ENCODE measurements around the gene FOXJ1.
"Not testable (repeated sequence)": the region's sequence is repeated elsewhere in the genome, so short reads cannot be mapped to it uniquely, and the experiment has no call there.

FOXJ1 gene

GRCh38 chr17:76141212-76142038 lies at the start of gene FOXJ1:
Gene FOXJ1, minus strand, starts transcription at chr17:76141245. Its CDS starts 850 bp downstream, at chr17:76140395.
- peak; percentile 79 for DNase-seq (ENCODE audit: low read depth, low spot score)

- no peak for DNase-seq (ENCODE audit: low read depth, low spot score)
Measured at GRCh38 chr17:76189741-76190140, 48.7 kb upstream of the FOXJ1 start.

- no peak for DNase-seq (ENCODE audit: low read depth, low spot score)
Measured at GRCh38 chr17:76189247-76189646, 48.2 kb upstream of the FOXJ1 start.

DNA sequence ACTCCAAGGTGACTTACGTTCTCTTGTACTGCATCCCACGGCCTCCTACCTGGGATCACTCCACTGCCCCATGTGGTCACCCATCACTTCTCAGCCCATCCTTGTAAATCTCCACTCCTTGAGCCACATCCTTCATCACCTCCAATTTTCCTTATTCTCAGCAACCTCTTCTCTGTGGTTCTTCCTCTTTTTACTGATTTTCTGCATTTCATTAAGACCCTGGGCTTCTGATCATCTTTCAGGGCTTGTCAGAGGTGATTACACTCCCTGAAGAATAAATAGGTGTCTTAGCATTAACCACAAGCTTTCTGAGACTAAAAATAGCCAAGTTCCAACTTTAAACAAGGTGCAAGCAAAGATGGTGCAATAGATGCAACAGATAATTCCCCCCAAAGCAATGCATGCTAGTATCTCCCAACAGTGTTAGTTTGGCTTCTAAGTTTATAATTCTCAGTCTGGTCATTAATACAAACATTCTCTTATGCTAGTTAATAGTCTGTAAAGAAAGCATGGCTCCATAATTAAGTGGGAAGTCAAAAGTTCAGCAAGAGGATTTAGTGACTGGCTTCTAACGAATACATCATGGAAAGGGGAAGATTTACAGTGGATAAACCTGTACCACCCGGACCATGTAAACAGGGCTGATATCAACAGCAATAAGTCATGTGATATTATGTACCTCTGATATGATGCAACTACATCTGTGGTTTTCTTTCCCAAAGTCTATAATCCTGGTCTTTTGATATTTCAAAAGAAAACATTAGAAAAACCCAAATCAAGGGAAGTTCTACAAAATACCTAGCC lies 47.4 kb upstream of the FOXJ1 start:
- DNase-seq (ENCODE audit: low read depth, low spot score) = no peak

DNA sequence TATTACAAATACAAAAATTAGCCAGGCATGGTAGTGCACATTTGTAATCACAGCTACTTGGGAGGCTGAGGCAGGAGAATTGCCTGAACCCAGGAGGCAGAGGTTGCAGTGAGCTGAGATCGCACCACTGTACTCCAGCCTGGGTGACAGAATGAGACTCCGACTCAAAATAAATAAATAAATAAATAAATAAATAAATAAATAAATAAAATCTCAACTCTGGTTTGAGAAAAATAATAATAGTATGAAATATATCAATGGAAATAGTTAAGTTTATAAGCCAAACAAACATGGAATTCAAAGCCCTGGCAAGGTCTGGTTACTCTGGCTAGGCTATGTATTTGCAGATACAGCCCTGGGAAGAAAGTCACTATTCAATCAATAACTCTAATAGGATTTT lies 45.7 kb upstream of the FOXJ1 start:
- not testable (repeated sequence) for DNase-seq (ENCODE audit: low read depth, low spot score)

- DNase-seq (ENCODE audit: low read depth, low spot score) = no peak
Measured at GRCh38 chr17:76184290-76184689, 43.2 kb upstream of the FOXJ1 start.

- DNase-seq (ENCODE audit: low read depth, low spot score) = peak; percentile 91
Measured at GRCh38 chr17:76182016-76182764, 41.1 kb upstream of the FOXJ1 start.

- no peak for DNase-seq (ENCODE audit: low read depth, low spot score)
Measured at GRCh38 chr17:76179496-76180467, 38.7 kb upstream of the FOXJ1 start.

DNA sequence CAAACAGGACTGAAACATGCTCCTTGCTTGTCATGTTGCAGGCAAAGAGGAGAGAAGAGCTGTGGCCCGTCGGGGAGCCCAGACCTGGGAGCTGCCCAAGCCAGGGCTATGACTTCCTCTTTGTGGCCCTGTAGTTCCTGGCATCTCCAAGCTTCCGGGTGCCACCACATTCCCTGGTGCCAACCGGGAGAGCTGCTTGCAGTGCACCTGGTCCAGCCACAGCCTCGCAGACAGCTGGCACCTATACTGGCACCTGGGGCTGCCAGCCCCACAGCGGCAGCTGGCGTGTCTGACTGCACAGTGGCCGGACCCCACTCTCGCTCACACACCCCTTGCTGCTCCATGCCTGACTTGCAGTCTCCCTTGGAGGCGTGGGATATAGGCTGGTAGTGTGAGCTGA lies 37.1 kb upstream of the FOXJ1 start:
- no peak for DNase-seq (ENCODE audit: low read depth, low spot score)

DNA sequence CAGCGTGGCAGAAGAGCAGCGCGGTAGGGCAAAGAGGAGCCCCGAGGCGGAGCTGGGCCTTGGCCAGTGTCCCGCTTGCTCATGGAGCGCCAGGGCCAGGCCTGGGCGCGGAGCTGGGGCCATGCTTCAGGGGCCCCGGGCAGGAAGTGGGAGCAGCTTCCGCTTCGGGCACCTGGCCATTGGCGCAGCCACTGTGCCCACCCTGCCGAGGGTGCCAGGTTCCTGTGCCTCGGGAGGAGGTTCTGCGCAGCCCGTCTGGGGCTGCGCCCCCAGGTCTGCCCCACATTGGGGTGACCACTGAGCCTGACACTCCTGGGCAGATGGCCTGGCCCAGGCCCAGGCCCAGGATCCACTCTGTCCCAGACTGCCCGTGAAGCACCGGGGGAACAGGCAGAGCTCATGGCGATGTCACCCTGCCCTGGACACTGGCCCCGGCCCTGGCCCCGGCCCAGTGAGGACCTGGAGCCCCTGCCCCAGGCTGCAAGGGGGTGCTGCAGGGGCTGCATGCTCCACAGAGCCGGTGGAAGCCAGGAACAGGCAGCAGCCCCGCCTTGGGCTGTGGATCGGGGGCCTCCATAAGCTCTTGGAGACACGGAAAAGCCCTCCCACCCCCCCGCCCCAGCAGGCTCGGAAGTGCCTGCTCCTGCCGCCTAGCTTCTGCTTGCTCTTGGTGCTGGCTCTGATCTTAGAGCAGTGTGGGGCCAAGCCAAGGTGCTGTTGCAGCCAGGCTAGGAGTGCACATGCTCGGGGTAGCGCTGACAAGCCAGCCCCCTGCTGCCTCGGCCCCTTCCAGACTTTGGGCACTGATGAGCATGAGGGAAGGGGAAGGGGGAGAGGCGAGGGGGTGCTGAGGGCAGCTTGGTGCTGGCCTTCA lies 35.9 kb upstream of the FOXJ1 start:
- no peak for DNase-seq (ENCODE audit: low read depth, low spot score)

DNA sequence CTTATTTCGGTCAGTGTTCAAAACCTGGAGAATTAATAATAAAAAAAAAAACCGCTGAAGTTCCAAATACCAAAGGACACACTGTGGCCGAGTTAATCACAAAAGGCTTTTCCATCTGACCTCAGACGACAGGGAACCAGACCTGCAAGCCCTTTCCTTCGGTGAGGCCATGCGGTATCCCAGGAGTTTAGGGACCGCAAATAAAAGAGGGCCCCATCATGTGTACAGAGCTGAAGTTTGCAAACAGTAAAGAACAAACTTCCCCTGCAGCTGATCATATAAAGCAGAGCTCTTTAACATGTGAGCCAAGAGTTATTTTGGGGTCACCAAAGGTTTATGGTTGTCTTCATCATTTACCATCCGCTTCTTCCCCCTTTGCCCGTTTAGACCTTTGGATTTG lies 33.0 kb upstream of the FOXJ1 start:
- no peak for DNase-seq (ENCODE audit: low read depth, low spot score)

DNA sequence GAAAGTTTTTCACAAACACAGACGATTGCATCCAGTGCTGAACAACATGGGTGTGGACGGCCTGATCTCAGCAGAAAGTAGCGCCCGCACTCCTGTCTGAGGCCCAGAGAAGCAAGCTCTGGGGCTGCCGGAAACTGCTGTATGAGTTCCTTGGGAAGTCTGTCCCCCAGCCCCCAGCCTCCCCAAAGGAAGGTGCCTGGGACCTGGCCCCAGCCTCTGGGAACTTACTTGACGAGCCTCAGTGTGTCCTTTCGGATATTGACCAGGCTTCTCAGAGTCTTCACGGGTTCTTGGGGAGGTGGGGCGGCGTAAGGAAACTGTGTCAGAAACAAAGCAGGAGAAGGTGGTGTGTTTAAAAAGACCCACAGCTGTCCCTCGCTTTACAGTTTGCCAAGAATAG lies 32.4 kb upstream of the FOXJ1 start:
- no peak for DNase-seq (ENCODE audit: low read depth, low spot score)

- no peak for DNase-seq (ENCODE audit: low read depth, low spot score)
Measured at GRCh38 chr17:76171706-76172105, 30.7 kb upstream of the FOXJ1 start.

GRCh38 chr17:76170114-76170513 lies 29.1 kb upstream of the FOXJ1 start:
- DNase-seq (ENCODE audit: low read depth, low spot score) = no peak

DNA sequence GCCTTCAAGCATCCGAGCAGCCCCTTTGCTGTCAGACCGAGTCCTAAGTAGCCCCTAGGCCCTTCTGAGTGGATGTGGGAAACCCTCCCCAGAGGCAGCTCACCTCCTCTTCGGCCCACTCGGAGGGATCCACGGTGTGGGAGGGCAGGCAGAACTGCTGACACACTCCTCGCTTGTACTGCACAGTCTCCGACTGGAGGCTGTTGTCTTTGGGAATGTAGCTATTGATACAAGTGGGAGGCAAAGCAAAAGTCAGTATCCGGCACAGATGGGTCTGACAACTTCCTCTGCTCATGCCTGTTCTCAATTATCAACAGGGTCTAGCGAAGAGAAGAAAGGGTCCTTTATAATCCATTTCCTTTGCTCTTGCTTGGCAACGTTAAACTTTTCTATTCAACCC lies 25.9 kb upstream of the FOXJ1 start:
- no peak for DNase-seq (ENCODE audit: low read depth, low spot score)

GRCh38 chr17:76166168-76166567 lies 25.1 kb upstream of the FOXJ1 start:
- DNase-seq (ENCODE audit: low read depth, low spot score) = no peak

DNA sequence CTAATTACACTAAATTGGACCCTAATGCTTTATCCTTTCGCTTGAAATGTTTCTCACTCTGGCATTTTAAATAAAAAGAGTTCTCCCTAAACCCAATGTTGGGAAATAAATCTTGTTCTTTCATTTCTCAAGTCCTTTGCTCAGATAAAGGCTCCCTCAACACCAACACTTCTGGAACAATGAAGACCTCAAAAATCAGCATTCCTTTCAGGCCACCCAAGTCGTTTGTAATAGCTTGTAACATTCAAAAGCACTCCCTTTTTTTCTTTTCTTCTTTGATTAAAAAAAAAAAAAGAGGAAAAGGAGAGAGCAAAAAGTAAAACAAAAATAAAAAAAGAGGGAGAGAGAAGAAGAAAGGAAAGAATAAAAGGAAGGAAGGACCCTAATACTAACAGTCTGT lies 23.3 kb upstream of the FOXJ1 start:
- no peak for DNase-seq (ENCODE audit: low read depth, low spot score)

- DNase-seq (ENCODE audit: low read depth, low spot score) = no peak
Measured at GRCh38 chr17:76163919-76164318, 22.9 kb upstream of the FOXJ1 start.

DNA sequence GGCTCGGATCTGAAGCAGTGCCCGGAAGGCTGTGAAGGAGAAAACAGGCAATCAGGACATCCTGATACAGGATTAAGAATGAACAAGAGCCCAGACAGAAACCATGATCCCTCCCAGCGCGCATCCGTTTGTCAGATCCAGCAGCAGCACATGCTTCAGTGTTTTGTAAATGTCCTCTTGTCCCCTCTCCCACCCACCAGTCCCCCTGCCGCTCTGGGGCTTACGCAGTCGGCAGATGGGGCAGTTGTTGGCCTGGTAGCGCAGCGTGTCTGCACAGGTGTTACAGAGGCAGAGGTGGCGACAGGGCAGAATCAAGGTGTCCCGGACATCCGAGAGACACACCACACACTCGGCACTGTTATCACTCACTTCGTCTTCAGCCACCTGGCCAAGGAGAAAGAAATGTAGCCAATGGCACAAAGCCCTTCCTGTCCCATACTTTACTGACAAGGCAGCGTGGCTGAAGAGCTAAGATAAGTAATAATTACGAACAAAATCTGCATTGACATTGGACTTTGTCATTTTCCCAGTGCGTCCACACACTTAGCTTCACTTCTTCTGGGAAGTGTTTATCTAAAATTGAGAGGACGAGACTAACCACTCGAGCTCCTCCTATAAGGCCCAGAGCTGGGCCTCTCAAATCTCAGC lies 20.7 kb upstream of the FOXJ1 start:
- no peak for DNase-seq (ENCODE audit: low read depth, low spot score)

Data from activated naive CD8-positive, alpha-beta T cell treated with anti-CD3 and anti-CD28 coated beads, Interleukin-2, amount 50 U/mL, for 16 hours (primary cell).